Esophagus squamous epithelium (tissue), 4 donors: Measurements from ENCODE around the gene ASTN1.

Experiments used
- POLR2A ChIP-seq, 4 donors: fragments of 450-650 bp; IDR thresholded peaks; one replicate each; pipeline ENCODE4 v1.6.1; 2017; ENCODE audit warnings: antibody characterized with exemption in 4 of 4, mild to moderate bottlenecking in 4 of 4, moderate library complexity in 3 of 4
- TF ChIP-seq, protein P1 (sequence below), 6 experiments: fragments of 450-650 bp in 4 of 6; fragments of 200-600 bp in 2 of 6; sonication (generic) in 2 of 6; IDR thresholded peaks; one replicate each; pipeline ENCODE4 v1.5.1; 2016 to 2019; ENCODE audit warnings: antibody characterized with exemption in 6 of 6, mild to moderate bottlenecking in 4 of 6, moderate library complexity in 4 of 6

DNA sequence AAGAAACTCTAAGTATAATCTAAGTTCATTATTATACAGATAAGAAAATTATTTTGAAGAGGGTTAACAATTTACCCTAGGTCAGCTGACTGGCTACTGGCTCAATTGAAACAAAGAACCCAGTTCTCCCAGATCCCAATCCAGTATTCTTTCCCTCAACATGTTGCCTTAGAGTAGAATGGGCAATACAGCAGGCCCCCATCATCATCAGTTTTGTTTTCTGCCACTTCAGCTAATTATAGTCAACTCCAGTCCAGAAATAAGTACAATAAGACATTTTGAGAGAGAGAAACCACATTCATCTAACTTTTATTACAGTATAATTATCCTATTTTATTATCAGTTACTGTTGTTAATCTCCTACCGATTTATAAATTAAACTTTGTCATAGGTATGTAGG lies 241.2 kb downstream of the ASTN1 start:
- TF ChIP-seq POLR2A (IDR thresholded peaks at IDR 0.05): no peak
- TF ChIP-seq, protein P1, sequence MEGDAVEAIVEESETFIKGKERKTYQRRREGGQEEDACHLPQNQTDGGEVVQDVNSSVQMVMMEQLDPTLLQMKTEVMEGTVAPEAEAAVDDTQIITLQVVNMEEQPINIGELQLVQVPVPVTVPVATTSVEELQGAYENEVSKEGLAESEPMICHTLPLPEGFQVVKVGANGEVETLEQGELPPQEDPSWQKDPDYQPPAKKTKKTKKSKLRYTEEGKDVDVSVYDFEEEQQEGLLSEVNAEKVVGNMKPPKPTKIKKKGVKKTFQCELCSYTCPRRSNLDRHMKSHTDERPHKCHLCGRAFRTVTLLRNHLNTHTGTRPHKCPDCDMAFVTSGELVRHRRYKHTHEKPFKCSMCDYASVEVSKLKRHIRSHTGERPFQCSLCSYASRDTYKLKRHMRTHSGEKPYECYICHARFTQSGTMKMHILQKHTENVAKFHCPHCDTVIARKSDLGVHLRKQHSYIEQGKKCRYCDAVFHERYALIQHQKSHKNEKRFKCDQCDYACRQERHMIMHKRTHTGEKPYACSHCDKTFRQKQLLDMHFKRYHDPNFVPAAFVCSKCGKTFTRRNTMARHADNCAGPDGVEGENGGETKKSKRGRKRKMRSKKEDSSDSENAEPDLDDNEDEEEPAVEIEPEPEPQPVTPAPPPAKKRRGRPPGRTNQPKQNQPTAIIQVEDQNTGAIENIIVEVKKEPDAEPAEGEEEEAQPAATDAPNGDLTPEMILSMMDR (IDR thresholded peaks at IDR 0.05): no peak
